CD4-positive, alpha-beta T cell treated with Interleukin-15 for 4 hours (primary cell): Measurements from ENCODE around the gene SERPINB4.

ENCODE experiments used
- DNase-seq: peaks from one replicate; pipeline ENCODE4 v3.0.0-alpha.2; 2020; ENCODE audit warnings: low spot score

Gene SERPINB4

DNA sequence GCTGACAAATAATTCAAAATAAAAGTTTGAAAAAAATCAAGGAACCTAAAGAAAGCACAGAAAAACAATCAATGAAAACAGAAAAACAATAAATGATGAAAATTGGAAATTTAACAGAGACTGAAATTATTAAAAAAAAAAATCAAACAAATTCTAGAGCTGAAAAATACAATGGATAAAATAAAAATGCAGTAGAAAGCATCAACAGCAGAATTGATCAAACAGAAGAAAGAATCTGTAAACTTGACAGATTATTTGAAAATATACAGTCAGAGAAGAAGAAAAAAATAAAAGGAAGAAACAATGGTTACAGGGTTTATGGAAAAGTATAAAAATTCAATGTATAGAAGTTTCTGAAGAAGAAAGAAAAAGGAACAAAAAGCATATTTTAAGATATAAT is 16.2 kb downstream of the SERPINB4 start:
- no peak for DNase-seq

DNA sequence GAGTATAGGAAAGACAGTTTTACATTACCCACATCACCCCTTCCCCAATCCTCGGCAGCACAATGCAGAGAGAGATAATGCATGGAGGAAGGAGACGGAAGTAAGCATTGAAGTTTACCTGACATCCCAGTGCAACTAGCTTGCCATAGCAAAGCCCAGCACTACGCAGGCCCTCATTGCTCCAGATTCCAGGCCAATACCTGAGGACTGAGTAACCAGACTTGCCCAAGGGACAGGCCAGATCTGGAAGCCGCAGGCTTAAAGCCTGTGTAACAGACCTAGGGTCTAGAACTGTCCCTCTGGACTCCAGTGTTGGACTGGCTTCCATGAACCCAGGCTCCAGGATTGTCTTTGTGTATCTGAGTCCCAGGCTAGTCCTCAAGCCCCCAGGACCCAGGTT is 17.6 kb downstream of the SERPINB4 start:
- no peak for DNase-seq

DNA sequence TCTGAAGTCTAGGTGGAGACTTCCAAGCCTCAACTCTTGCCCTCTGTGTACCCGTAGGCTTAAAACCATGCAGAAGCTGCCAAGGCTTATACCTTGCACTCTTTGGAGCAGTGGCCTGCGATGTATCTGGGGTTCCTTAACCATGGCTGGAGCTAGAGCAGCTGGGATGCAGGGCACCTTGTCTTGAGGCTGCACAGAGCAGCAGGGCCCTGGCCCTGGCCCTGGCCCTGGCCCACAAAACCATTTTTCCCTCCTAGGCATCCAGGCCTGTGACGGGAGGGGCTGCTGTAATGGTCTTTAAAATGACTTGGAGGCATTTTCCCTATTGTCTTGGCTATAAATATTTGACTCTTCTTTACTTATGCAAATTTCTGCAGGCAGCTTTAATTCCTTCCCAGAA is 19.2 kb downstream of the SERPINB4 start:
- no peak for DNase-seq

- no peak for DNase-seq
Measured at GRCh38 chr18:63619661-63620060, 24.4 kb downstream of the SERPINB4 start.

DNA sequence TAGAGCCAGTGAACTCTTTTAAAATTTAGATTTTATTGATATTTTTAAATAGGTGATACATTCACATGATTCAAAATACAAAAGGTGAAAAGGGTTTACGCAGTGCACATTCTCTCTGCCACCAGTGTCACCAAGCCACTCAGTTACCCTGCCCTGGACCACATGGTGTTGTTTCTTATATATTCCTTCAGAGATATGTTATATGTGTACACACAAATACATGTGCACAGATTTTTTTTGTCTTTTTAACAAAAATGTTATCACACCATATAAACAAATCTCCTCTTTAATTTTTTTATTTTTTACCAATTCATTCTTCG is 26.2 kb downstream of the SERPINB4 start:
- no peak for DNase-seq

- no peak for DNase-seq
Measured at GRCh38 chr18:63617049-63617914, 26.8 kb downstream of the SERPINB4 start.

DNA sequence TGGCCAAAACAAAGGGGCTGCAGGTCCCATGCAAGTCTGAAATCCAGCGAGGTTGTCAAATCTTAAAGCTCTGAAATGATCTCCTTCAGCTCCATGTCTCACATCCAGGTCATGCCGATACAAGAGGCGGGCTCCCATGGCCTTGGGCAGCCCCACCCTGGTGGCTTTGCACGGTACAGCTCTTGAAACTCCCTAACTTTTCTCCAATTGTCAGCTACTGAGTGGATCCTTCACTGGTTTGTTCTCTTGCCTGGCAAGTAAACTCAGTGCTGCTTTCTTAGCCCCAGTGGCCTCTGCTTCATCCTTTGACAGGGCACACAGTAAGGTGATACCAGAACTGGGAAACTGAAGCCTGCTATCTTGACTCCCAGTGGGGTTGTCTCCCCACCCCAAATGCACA is 30.6 kb downstream of the SERPINB4 start:
- no peak for DNase-seq

DNA sequence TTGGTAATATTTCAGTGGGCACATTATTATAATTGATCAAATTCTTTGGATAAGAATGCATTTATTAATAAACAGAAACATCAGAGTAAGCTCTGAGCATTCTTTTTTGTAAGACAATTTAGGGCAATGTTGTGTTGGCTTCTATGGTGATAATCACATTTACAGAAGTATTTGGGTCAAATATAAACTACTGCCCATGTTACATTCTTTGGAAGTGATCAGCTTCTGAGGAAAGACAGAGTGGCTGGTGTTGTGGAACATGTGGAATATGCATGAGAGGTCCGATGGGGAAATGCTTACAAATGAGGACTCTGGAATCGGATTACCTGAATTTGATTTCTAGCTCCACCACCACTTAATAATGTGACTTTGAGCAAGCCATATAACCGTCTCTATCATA is 37.5 kb downstream of the SERPINB4 start:
- DNase-seq, result no peak

GRCh38 chr18:63604791-63605567 is 39.1 kb downstream of the SERPINB4 start:
- no peak for DNase-seq

GRCh38 chr18:63603772-63604171 is 40.3 kb downstream of the SERPINB4 start:
- DNase-seq, result no peak

GRCh38 chr18:63603355-63603754 is 40.7 kb downstream of the SERPINB4 start:
- no peak for DNase-seq

GRCh38 chr18:63596964-63597363 is 47.1 kb downstream of the SERPINB4 start:
- no peak for DNase-seq

DNA sequence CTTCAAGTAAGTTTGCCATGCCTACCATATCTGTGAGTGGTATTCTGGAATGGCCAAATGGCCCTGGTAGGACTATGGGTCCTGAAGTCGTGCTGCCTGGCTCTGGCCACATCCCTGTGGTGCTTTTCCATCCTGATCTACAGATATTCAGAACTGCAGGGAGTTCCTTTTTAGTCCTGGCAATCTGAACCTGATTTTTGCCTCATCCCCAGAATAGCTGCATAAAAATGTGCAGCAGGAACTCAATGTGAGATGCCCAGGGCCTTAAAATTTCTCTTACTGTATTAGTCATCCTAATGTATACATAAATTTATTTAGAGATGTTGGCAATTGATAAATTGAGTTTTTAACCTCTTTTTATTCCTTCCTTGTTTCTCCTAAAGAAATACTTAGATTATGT is 51.6 kb downstream of the SERPINB4 start:
- no peak for DNase-seq

GRCh38 chr18:63591725-63592124 is 52.3 kb downstream of the SERPINB4 start:
- DNase-seq, result no peak

DNA sequence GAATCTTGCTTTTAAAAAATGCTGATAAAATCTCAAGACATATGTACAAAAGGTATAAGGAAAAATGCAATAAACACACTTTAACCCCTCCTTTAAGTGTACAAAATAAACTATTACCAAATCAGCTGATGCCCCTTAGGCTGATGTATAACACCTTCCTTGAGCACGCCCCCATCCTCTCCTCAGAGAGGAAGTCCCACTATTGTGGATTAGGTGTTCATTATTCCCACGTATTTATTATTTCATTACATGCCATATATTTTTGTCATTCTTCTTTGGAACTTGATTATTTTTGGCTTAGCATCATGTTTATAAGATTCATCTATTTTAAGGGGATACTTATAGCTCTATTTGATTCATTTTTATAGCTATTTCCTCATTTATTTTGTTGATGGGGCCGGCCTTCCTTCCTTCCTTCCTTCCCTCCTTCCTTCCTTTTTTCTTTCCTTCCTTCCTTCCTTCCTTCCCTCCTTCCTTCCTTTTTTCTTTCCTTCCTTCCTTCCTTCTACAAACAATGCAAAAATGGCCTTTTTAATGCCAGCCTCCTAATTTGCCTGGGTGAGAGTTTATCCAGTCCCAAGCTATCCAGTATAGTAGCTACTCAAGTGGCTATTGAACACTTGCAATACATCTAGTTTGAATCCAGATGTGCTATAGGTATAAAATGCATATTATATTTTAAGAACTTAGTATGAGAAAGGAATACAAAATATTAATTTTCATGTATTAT is 52.9 kb downstream of the SERPINB4 start:
- no peak for DNase-seq

- no peak for DNase-seq
Measured at GRCh38 chr18:63590373-63590772, 53.7 kb downstream of the SERPINB4 start.

- no peak for DNase-seq
Measured at GRCh38 chr18:63588909-63589308, 55.1 kb downstream of the SERPINB4 start.
